ENCODE results near the gene GSG1L.
"Not testable (repeated sequence)": the region's sequence is repeated elsewhere in the genome, so short reads cannot be mapped to it uniquely, and the experiment has no call there.

GSG1L gene

GRCh38 chr16:27942071-27942470 is 121.4 kb downstream of the GSG1L start:
- not testable (repeated sequence) for ATAC-seq

GRCh38 chr16:27935076-27935475 is 128.4 kb downstream of the GSG1L start:
- no peak for ATAC-seq

DNA sequence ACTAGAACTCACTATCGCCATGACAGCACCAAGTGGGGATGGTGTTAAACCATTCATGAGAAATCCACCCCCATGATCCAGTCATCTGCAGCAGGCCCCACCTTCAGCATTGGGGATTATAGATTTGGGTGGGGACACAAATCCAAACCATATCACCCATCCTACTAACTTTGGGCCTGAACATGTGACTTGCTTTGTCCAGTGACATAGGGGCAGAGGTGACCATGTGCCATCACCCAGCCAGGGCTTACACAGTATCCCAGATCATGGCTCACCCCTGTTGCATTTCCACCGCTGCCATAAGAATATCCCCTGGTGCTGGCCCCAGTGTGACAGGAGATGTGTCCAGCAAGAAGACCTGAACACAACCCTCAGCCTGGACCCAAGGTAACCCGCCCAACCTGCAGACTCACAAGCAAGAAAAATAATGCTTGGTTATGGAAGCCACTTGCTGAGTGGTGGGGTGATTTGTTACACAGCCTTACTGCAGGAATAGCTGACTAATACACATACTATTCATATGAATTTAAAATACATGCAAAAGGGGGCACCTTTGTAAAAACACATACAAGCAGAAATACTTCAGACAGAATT is 130.9 kb downstream of the GSG1L start:
- ATAC-seq, result no peak

DNA sequence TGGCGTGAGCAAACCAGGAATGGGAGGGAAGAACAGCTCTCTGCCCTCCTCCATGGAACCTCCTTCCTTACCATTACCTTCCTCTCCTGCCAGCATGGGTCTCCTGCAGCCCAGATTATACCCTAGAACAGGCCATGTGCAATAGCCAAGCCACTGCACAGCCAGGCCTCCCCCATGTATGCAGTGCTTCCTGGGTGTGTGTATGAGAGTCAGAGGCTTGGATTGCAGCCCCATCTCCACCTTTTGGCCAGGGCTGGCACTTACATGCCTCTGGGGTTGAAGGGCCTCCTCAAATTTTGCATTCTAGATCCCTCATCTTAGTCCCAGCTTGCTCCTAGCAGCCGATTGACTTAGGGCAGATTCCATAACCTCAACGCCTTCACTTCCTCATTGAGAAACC is 133.7 kb downstream of the GSG1L start:
- no peak for ATAC-seq

DNA sequence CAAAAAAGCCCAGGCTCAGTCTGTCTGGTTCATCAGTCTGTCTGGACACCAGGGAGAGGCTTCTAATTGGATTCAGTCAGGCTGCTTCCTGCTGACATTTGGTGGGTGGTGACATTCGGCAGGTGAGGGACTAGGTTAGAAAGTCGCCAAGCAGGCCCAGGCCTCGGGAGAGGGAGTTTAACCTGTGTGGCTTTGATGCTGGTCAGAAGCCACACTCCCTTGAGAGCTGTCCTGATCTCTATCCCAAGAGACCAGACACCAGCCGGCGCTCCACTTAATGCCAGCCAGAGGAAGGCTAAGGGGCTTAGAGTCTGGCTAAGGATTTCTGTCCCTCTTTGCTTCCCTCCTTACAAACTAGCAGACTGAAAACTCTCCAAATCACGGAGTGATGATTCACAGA is 135.0 kb downstream of the GSG1L start:
- no peak for ATAC-seq

DNA sequence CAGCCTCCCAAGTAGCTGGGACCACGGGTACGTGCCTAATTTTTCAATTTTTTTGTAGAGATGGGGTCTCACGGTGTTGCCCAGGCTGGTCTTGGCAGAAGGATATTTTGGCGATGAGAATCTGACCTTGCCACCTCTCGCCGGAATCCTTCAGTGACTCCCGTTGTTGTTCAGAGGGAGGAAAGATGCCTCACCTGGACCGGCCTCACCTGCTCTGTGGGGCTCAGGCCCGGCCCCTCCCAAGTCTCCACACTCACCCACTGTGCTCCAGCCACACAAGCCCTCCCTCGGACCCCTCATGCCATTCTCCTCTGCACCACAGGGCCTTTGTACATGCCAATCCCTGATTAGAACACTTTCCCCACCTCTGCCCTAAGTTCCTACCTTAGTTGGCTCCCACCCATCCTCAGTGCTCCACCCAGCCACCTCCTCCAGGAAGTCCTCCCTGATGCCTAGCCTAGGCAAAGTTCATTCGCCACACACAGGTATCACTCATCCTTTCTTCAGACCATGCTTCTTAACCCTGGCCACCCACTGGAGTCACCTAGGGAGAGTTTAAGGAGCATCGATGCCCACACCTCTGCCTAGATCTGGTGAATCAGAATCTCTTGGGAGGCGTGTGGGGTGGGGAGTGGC is 136.1 kb downstream of the GSG1L start:
- no peak for ATAC-seq

- no peak for ATAC-seq
These were observed 137.9 kb downstream of the GSG1L start for GRCh38 chr16:27925612-27926011.

GRCh38 chr16:27924411-27925118 is 138.9 kb downstream of the GSG1L start:
- ATAC-seq, result no peak

GRCh38 chr16:27923751-27924150 is 139.8 kb downstream of the GSG1L start:
- ATAC-seq, result no peak

GRCh38 chr16:27922433-27922832 is 141.1 kb downstream of the GSG1L start:
- ATAC-seq, result no peak

GRCh38 chr16:27921134-27921533 is 142.4 kb downstream of the GSG1L start:
- ATAC-seq, result no peak

DNA sequence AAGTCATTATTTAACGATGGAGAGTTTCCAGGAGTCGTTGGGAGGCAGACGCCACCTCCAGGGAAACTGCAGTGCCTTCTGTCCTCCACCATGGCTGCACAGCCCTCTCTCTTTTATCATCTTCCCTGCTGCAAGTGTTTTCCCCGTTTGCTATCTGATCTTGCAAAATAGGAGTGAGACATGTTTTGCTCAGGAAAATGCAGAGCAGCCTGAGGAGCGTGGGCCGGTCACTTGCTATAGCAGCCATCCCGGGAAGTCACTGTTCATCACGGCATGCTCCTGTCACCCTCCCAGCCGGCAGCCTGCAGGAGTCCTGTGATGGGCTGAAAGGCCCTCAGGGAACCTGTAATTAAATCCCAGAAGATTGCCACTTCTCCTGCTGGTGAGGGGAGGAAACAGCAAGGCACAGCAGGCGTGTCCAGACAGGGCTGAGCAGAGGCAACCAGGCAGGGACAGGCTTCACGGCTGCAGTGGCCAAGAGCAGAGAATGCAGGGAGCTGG is 143.1 kb downstream of the GSG1L start:
- no peak for ATAC-seq

GRCh38 chr16:27918755-27919154 is 144.8 kb downstream of the GSG1L start:
- ATAC-seq, result no peak

DNA sequence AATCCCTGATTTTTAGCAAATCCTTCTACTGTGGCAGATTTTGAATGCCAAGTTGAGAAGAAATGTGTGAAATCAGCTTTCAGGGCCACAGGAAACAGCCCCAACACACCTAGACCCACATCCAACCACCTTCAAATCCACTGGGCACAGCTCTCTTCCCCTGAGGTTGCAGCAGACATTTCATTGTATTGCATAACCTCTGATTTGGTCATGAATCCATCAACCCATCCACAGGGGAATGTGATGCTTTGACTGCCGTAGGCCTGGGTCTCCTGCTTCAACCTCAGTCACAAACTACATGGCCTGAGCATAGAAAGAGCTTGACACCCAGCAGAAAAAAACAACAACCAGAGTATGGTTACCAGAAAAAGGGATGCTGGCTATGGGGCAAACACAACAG is 145.6 kb downstream of the GSG1L start:
- no peak for ATAC-seq

GRCh38 chr16:27911486-27911885 is 152.0 kb downstream of the GSG1L start:
- no peak for ATAC-seq

DNA sequence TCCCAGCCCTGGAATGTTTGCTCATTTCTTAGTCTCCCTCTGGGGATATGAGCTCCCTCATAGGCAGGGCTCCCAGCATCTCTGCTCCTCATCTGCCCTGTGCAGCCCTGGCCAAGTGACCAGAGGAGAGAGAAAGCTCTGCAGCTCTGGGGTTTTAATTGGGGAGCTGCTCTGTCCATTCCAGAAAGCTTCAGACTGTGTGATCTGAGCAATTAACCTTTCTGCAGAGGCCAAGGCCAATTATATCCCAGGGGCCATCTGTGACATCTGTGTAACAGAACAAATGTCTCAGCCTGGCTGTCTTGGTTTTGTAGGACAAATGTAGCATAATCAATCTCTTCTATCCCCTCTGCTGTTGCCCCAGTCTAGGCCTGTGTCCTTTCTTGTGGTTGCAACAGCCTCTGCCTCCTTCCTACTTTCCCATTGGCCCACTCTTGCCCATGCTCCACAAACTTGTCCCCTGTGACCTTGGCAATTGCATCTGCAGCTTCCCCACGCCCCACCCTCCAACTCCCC is 156.0 kb downstream of the GSG1L start:
- no peak for ATAC-seq

DNA sequence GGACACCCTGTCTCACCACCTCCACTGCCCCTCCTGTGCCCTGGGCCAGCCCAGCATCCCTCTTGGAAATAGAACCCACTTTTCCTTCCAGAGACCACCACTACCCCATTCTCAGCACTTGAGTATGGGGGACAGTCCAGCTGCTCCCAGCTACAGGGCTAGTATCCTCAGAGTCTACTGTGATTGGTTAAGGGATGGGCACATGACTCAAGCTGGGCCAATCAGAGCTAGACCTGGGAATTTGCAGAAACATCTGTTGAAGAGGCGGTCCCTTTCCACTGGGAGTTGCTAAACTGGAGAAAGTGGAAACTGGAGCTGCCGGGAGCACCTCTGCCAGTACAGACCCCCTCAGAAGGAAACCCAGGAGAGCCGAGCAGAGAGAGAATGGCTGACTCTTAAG is 156.6 kb downstream of the GSG1L start:
- ATAC-seq, result no peak

DNA sequence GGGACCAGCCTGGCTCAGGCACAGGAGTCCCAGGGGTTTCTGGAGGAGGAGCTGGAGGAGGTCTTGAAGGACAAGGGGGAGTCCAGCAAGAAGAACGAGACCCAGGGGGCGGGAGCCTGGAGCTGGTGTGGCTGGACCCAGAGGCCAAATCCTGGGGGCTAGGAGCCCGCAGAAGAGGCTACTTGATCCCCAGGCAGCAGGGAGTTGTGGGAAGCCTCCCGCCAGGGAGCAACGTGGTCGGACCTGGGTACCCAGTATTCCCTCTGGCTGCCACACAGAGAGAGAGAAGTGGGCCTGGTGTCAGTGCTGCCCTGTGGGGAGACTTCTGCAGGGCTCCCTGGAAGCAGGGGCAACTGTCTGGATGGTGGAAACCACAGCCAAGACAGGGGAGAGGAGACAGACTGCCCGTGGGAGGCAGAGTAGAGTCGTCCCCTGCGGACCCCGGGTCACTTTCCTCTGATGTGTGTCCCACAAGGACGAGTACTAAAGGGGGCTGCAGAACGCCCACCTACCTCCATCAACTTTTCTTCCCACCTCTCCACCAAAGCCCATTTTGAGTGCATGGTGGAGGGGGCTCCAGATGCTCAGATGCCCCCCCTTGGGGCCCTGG is 160.4 kb downstream of the GSG1L start:
- no peak for ATAC-seq

- no peak for ATAC-seq
These were observed 161.0 kb downstream of the GSG1L start for GRCh38 chr16:27902551-27902950.

DNA sequence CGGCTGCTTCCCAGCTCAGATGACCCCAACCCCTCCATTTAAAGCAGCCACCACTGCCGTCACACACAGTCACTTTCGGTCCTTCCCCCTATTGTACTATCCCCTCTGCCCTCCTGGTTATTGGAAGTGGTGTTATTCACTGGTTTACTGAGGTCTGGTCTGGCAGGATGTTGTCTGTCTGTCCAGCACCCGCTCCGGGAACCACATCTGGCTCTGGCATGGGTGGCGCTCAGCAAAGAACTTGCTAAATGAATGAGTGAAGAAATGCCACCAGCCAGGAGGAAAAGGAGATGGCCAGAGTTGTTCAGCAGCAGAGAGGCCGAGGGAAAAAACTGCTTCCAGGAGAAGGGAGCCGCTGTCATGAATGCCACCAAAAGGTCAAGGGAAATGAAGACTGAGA is 161.6 kb downstream of the GSG1L start:
- ATAC-seq, result no peak

DNA sequence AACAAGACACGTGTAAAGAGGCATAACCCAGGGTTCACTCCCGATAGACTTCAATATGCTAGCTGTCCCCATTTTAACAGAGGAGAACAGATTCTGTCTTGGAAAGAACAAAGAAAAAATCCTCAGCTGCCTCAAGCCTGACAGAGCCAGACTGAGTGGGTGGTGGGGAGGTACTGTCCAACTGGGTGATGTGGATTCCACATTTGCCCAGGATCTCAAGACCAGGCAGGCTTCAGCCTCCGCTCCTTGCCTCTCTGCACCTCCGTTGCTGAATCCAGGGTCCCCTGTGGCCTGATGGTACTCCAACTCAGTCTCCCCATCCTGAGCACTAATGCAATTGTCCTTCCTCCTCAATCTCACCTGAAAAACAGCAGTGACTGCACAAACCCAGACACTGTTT is 163.8 kb downstream of the GSG1L start:
- no peak for ATAC-seq

DNA sequence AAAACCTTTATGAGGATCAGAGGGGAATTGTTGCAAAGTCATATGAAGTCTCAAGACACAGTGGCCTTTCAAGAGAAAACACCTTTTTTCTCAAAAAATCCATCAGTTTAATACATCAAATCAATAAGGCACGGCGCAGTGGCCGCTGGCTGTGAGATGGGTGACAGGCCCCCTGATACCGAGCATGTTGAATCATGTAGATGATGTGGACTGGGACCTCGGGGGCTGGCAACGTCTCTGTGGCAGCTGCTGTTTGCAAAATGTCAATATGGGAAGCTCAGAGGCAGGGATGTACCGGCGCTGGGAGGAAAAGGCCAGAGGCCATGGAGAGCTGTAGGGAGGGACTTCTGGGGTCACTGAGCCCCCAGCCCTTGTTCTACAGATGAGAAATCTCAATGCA is 169.1 kb downstream of the GSG1L start:
- no peak for ATAC-seq

GRCh38 chr16:27892879-27893278 is 170.6 kb downstream of the GSG1L start:
- ATAC-seq, result no peak

GRCh38 chr16:27890866-27891265 is 172.6 kb downstream of the GSG1L start:
- ATAC-seq, result no peak
